SK-N-MC (cell line): ENCODE results near the gene MREG.
"Not testable (repeated sequence)": the region's sequence is repeated elsewhere in the genome, so short reads cannot be mapped to it uniquely, and the experiment has no call there.

Source experiments
- EZH2 ChIP-seq: fragments of 200-600 bp; sonication (generic); IDR thresholded peaks from one replicate; pipeline ENCODE4 v1.6.1; 2017; ENCODE audit warnings: antibody characterized with exemption
- POLR2AphosphoS5 ChIP-seq: IDR thresholded peaks from 2 replicates; pipeline ENCODE4 v1.6.1; 2012; ENCODE audit warnings: mild to moderate bottlenecking, low read depth, low read length, borderline replicate concordance

GRCh38 chr2:215926992-215927391 is 86.4 kb downstream of the MREG start:
- TF ChIP-seq POLR2AphosphoS5, EZH2: not testable (repeated sequence)
